ENCODE results near the gene DPY30.
A peak's percentile ranks its signal among the peaks of the same experiment; 100 is the strongest.

Gene DPY30

GRCh38 chr2:32009516-32010256 lies 29.9 kb downstream of the DPY30 start:
- ATAC-seq: peak; percentile 7
- TF ChIP-seq TCF4 (CRISPR knock-in tag; IDR thresholded peaks at IDR 0.05; ENCODE audit: borderline replicate concordance) (no peak), CSRNP3 (CRISPR knock-in tag; IDR thresholded peaks at IDR 0.05) (no peak), ZNF70 (CRISPR knock-in tag; IDR thresholded peaks at IDR 0.05) (no peak), TOX (CRISPR knock-in tag; IDR thresholded peaks at IDR 0.05; ENCODE audit: borderline replicate concordance) (no peak), GLIS3 (CRISPR knock-in tag; IDR thresholded peaks at IDR 0.05) (no peak), ZFP3 (CRISPR knock-in tag; IDR thresholded peaks at IDR 0.05) (no peak), SNAI2 (CRISPR knock-in tag; IDR thresholded peaks at IDR 0.05) (no peak), CSDC2 (CRISPR knock-in tag; IDR thresholded peaks at IDR 0.05) (no peak), CREB5 (CRISPR knock-in tag; IDR thresholded peaks at IDR 0.05; ENCODE audit: low read depth) (no peak)

DNA sequence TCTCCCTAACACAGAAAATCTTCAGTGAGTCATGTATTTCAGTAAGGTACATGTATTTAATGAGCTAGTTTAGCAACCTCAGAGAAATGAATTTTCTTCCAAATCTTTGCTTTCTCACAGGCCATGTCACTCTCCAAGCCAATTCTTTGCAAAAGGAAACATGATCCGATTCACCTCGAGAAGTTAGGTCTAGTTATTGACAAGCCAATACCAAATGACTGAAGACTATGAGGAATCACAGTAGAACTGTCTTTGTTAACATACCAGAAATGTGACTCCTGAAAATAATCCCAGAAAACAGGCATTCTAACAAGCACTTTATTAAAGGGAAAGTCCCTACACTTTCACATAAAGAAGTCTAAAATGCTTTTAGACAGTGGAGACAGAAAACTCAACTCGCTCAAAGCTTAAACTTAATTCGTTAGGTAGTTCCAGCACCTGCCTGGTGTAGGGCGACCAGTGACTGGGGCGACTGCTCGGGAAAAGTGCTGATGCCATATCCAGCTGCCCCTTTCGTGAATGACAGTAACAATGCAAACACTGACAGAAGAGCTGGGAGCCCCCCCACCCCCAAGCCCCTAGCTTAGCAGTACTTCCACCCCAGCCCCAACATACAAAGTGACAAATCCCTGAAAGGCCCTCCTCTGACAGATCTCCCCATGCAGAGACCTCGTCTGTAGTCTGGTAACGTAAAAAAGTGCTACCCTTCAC lies 30.6 kb downstream of the DPY30 start:
- peak; percentile 5 for ATAC-seq
- TF ChIP-seq TCF4 (CRISPR knock-in tag; IDR thresholded peaks at IDR 0.05; ENCODE audit: borderline replicate concordance) (no peak), SNAI2 (CRISPR knock-in tag; IDR thresholded peaks at IDR 0.05) (no peak), ZFP3 (CRISPR knock-in tag; IDR thresholded peaks at IDR 0.05) (no peak), CSRNP3 (CRISPR knock-in tag; IDR thresholded peaks at IDR 0.05) (no peak), CREB5 (CRISPR knock-in tag; IDR thresholded peaks at IDR 0.05; ENCODE audit: low read depth) (no peak), TSHZ2 (CRISPR knock-in tag; IDR thresholded peaks at IDR 0.05) (no peak), OSR1 (CRISPR knock-in tag; IDR thresholded peaks at IDR 0.05) (no peak), ZNF565 (CRISPR knock-in tag; conservative IDR thresholded peaks at IDR 0.05; ENCODE audit: low read depth) (no peak), ISL1 (CRISPR knock-in tag; IDR thresholded peaks at IDR 0.05) (no peak), RARB (CRISPR knock-in tag; IDR thresholded peaks at IDR 0.05) (no peak), PPARA (CRISPR knock-in tag; IDR thresholded peaks at IDR 0.05; ENCODE audit: borderline replicate concordance) (no peak), ARNTL (CRISPR knock-in tag; IDR thresholded peaks at IDR 0.05; ENCODE audit: borderline replicate concordance, low read depth) (no peak), ZFP30 (CRISPR knock-in tag; IDR thresholded peaks at IDR 0.05) (no peak)
- TF ChIP-seq, protein P1, sequence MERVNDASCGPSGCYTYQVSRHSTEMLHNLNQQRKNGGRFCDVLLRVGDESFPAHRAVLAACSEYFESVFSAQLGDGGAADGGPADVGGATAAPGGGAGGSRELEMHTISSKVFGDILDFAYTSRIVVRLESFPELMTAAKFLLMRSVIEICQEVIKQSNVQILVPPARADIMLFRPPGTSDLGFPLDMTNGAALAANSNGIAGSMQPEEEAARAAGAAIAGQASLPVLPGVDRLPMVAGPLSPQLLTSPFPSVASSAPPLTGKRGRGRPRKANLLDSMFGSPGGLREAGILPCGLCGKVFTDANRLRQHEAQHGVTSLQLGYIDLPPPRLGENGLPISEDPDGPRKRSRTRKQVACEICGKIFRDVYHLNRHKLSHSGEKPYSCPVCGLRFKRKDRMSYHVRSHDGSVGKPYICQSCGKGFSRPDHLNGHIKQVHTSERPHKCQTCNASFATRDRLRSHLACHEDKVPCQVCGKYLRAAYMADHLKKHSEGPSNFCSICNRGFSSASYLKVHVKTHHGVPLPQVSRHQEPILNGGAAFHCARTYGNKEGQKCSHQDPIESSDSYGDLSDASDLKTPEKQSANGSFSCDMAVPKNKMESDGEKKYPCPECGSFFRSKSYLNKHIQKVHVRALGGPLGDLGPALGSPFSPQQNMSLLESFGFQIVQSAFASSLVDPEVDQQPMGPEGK (CRISPR knock-in tag; IDR thresholded peaks at IDR 0.05; ENCODE audit: borderline replicate concordance): no peak
